ENCODE data around the gene HSD17B2.

DNA sequence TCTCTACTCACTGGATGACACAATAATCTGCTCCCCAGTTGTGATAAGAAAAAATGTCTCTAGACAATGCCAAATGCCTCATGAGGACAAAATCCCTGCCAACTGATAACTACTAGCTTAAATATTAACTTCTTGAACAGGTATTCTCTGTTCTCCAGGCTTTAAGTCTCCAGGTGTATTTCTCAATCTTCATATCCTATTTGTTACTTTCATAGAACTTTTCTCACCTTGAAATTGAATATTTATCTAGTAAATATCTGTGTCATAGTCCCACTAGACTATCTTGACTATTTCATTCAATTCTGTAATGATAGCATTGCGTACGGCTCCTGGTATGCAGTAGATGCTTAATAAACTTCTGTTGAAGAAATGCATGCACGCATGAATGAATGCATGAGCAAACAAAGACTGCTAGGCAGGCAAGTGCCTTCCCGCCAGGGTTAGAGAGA lies 15.9 kb downstream of the HSD17B2 start:
- TF ChIP-seq, protein P1, sequence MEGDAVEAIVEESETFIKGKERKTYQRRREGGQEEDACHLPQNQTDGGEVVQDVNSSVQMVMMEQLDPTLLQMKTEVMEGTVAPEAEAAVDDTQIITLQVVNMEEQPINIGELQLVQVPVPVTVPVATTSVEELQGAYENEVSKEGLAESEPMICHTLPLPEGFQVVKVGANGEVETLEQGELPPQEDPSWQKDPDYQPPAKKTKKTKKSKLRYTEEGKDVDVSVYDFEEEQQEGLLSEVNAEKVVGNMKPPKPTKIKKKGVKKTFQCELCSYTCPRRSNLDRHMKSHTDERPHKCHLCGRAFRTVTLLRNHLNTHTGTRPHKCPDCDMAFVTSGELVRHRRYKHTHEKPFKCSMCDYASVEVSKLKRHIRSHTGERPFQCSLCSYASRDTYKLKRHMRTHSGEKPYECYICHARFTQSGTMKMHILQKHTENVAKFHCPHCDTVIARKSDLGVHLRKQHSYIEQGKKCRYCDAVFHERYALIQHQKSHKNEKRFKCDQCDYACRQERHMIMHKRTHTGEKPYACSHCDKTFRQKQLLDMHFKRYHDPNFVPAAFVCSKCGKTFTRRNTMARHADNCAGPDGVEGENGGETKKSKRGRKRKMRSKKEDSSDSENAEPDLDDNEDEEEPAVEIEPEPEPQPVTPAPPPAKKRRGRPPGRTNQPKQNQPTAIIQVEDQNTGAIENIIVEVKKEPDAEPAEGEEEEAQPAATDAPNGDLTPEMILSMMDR (IDR thresholded peaks at IDR 0.05) = no peak
- no peak for TF ChIP-seq POLR2A (IDR thresholded peaks at IDR 0.05)
